HepG2 (cell line): Measurements from ENCODE around the gene POLA2. TPM values are rescaled to one million over a fixed set of nuclear protein-coding genes. Genes with fewer than 3 reads are reported as not detected.
A peak's percentile ranks its signal among the peaks of the same experiment; 100 is the strongest.

Source experiments
- CHD4 ChIP-seq: fragments of 200-600 bp; sonication (generic); IDR thresholded peaks from 2 replicates; pipeline ENCODE4 v1.7.0; 2017; ENCODE audit warnings: mild to moderate bottlenecking, low read length, borderline replicate concordance
- CREB1 ChIP-seq, 2 experiments: fragments of 450-650 bp in 1 of 2; IDR thresholded peaks; 2 replicates each; pipeline ENCODE4 v1.6.1; 2016 to 2017; ENCODE audit warnings: control low read depth in 1 of 2, mild to moderate bottlenecking in 1 of 2, missing compliant biosample characterization in 1 of 2, missing genetic modification characterization in 1 of 2
- FOSL1 ChIP-seq: sonication (generic); formaldehyde crosslinking; IDR thresholded peaks from 2 replicates; pipeline ENCODE4 v1.9.0; 2021; ENCODE audit warnings: missing genetic modification reagents, borderline replicate concordance
- HOXA5 ChIP-seq: sonication (generic); formaldehyde crosslinking; IDR thresholded peaks from 2 replicates; pipeline ENCODE4 v1.4.0; 2020; ENCODE audit warnings: missing genetic modification reagents
- NONO ChIP-seq, 2 experiments: fragments of 450-650 bp in 1 of 2; sonication (generic) in 1 of 2; formaldehyde crosslinking in 1 of 2; IDR thresholded peaks in 1 of 2; conservative IDR thresholded peaks in 1 of 2; 2 replicates each; pipeline versions ENCODE4 v1.6.1 to v1.8.0; 2017 to 2022; ENCODE audit warnings: mild to moderate bottlenecking in 1 of 2, missing genetic modification reagents in 1 of 2, moderate library complexity in 1 of 2
- PAWR ChIP-seq: sonication (generic); formaldehyde crosslinking; IDR thresholded peaks from 2 replicates; pipeline ENCODE4 v1.4.0; 2020; ENCODE audit warnings: missing genetic modification reagents, mild to moderate bottlenecking, borderline replicate concordance
- PHF20 ChIP-seq: sonication (generic); formaldehyde crosslinking; IDR thresholded peaks from 2 replicates; pipeline ENCODE4 v1.5.0; 2020; ENCODE audit warnings: mild to moderate bottlenecking, missing genetic modification reagents
- PLRG1 ChIP-seq: fragments of 450-650 bp; conservative IDR thresholded peaks from 2 replicates; pipeline ENCODE4 v1.6.1; 2016
- SNRNP70 ChIP-seq: fragments of 200-400 bp; formaldehyde crosslinking; IDR thresholded peaks from 2 replicates; pipeline ENCODE4 v1.6.1; 2017; ENCODE audit warnings: mild to moderate bottlenecking, low read depth, low read length, moderate library complexity
- SP5 ChIP-seq: IDR thresholded peaks from 2 replicates; pipeline ENCODE4 v1.6.1; 2016; ENCODE audit warnings: low read depth, borderline replicate concordance
- SUZ12 ChIP-seq: fragments of 150-350 bp; IDR thresholded peaks from 2 replicates; pipeline ENCODE4 v1.6.1; 2014; ENCODE audit warnings: low read depth, low read length
- ZNF441 ChIP-seq: sonication (generic); formaldehyde crosslinking; IDR thresholded peaks from 2 replicates; pipeline ENCODE4 v1.7.0; 2021; ENCODE audit warnings: missing genetic modification reagents, borderline replicate concordance
- ZNF564 ChIP-seq: sonication (generic); formaldehyde crosslinking; IDR thresholded peaks from 2 replicates; pipeline ENCODE4 v1.8.1; 2023; ENCODE audit warnings: mild to moderate bottlenecking, missing genetic modification reagents
- ZNF605 ChIP-seq: sonication (generic); formaldehyde crosslinking; IDR thresholded peaks from 2 replicates; pipeline ENCODE4 v1.8.0; 2022; ENCODE audit warnings: mild to moderate bottlenecking, missing genetic modification reagents
- ZSCAN22 ChIP-seq: sonication (generic); formaldehyde crosslinking; IDR thresholded peaks from 2 replicates; pipeline ENCODE4 v1.4.0; 2020; ENCODE audit warnings: mild to moderate bottlenecking, missing genetic modification reagents
- polyA plus RNA-seq, 8 experiments: library from polyadenylated mRNA; depleted of rRNA in 3 of 8; stranded (reverse) in 7 of 8; unstranded in 1 of 8; fragments of >200 nt; fragmentation: Illumina TruSeq in 4 of 8; extraction: Trizol in 4 of 8; gene quantifications; 2 replicates each; pipeline versions ENCODE4 v1.2.1 to v1.2.3, GENCODE V29; 2011 to 2016; ENCODE audit warnings: low read depth in 4 of 8, missing spikeins in 1 of 8, mixed read lengths in 1 of 8; ENCODE audit not compliant: insufficient read depth in 1 of 8
- total RNA-seq, 5 experiments: library from RNA; depleted of rRNA; stranded (reverse); fragments of >200 nt; fragmentation: Illumina TruSeq; extraction: Trizol; gene quantifications; 2 replicates each; pipeline ENCODE4 v1.2.3, GENCODE V29; 2016; ENCODE audit warnings: low read depth in 1 of 5
- TF ChIP-seq, protein P1 (sequence below), 2 experiments: sonication (generic) in 1 of 2; formaldehyde crosslinking in 1 of 2; IDR thresholded peaks; 2 replicates each; pipeline versions ENCODE4 v1.6.1 to v1.9.0; 2014 to 2022; ENCODE audit warnings: antibody characterized with exemption in 1 of 2, borderline replicate concordance in 1 of 2, inconsistent platforms in 1 of 2, low read depth in 1 of 2, missing genetic modification reagents in 1 of 2
- TF ChIP-seq, protein P2 (sequence below): sonication (generic); formaldehyde crosslinking; IDR thresholded peaks from 2 replicates; pipeline ENCODE4 v1.4.0; 2020; ENCODE audit warnings: missing genetic modification reagents
- TF ChIP-seq, protein P3 (sequence below): sonication (generic); formaldehyde crosslinking; IDR thresholded peaks from 2 replicates; pipeline ENCODE4 v1.5.0; 2020; ENCODE audit warnings: mild to moderate bottlenecking, missing genetic modification reagents

Gene POLA2
- total and polyA plus RNA-seq, 2 of the 13 experiments (the other 11 are each of a cell fraction or from before 2014, with no cell fraction given) = 9.7 to 15.6 TPM

DNA sequence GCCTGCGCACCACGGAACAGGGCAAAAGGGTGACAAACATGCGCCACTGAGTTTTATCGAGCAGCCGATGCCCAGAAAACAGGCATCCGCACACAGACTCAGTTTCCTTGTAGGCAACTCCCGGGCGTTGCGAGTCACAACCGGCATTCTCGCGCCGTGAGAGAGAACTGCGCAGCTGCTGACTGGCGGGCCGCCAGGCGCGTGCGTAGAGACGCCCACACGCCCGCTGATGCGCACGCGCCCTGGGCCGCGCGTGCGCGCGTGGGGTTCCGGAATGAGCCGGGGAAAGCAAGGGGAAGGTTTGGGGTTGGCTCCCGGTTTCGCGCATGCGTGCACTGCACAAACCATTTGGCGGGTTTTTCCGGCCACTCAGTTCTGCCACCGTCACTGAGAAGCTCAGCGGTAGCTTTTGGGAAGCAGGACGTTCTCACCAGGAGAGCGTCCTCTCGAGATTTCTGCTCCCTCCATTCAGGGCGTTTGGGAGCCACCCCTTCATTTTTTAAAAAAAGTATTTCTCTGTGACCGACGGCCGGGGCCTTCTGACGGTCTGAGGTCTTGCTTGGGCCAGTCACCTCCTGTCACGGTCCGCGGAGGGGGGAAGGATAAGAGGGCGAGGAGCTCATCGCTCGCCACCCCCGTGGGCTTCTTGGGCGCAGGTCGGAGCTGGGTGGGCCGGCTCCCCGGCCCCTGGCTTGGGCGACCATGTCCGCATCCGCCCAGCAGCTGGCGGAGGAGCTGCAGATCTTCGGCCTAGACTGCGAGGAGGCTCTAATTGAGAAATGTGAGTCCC is at the start of gene POLA2 (continued):
- TF ChIP-seq, protein P1, sequence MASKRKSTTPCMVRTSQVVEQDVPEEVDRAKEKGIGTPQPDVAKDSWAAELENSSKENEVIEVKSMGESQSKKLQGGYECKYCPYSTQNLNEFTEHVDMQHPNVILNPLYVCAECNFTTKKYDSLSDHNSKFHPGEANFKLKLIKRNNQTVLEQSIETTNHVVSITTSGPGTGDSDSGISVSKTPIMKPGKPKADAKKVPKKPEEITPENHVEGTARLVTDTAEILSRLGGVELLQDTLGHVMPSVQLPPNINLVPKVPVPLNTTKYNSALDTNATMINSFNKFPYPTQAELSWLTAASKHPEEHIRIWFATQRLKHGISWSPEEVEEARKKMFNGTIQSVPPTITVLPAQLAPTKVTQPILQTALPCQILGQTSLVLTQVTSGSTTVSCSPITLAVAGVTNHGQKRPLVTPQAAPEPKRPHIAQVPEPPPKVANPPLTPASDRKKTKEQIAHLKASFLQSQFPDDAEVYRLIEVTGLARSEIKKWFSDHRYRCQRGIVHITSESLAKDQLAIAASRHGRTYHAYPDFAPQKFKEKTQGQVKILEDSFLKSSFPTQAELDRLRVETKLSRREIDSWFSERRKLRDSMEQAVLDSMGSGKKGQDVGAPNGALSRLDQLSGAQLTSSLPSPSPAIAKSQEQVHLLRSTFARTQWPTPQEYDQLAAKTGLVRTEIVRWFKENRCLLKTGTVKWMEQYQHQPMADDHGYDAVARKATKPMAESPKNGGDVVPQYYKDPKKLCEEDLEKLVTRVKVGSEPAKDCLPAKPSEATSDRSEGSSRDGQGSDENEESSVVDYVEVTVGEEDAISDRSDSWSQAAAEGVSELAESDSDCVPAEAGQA (IDR thresholded peaks at IDR 0.05; ENCODE audit: low read depth) = 0 out of 2 replicates have a peak, but pooled peaks have one; percentile 4
- TF ChIP-seq, protein P1 (CRISPR knock-in tag; IDR thresholded peaks at IDR 0.05; ENCODE audit: borderline replicate concordance) = no peak
- TF ChIP-seq, protein P2, sequence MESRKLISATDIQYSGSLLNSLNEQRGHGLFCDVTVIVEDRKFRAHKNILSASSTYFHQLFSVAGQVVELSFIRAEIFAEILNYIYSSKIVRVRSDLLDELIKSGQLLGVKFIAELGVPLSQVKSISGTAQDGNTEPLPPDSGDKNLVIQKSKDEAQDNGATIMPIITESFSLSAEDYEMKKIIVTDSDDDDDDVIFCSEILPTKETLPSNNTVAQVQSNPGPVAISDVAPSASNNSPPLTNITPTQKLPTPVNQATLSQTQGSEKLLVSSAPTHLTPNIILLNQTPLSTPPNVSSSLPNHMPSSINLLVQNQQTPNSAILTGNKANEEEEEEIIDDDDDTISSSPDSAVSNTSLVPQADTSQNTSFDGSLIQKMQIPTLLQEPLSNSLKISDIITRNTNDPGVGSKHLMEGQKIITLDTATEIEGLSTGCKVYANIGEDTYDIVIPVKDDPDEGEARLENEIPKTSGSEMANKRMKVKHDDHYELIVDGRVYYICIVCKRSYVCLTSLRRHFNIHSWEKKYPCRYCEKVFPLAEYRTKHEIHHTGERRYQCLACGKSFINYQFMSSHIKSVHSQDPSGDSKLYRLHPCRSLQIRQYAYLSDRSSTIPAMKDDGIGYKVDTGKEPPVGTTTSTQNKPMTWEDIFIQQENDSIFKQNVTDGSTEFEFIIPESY (CRISPR knock-in tag) = no peak
- peak; percentile 79; the same call in 1 of the 2 replicates for TF ChIP-seq ZNF564 (CRISPR knock-in tag)
- TF ChIP-seq CREB1 (IDR thresholded peaks at IDR 0.05) = no peak
- TF ChIP-seq CREB1 (CRISPR knock-in tag; IDR thresholded peaks at IDR 0.05) = no peak
- TF ChIP-seq NONO (IDR thresholded peaks at IDR 0.05) = no peak
- no peak for TF ChIP-seq NONO (CRISPR knock-in tag; conservative IDR thresholded peaks at IDR 0.05)
- no peak for TF ChIP-seq ZSCAN22 (CRISPR knock-in tag)
- TF ChIP-seq CHD4 = no peak
- TF ChIP-seq ZNF441 = peak; percentile 55; the same call in 1 of the 2 replicates
- no peak for TF ChIP-seq SP5 (CRISPR knock-in tag)
- no peak for TF ChIP-seq SUZ12
- peak; percentile 88 for TF ChIP-seq PHF20
- no peak for TF ChIP-seq PLRG1
- TF ChIP-seq, protein P3, sequence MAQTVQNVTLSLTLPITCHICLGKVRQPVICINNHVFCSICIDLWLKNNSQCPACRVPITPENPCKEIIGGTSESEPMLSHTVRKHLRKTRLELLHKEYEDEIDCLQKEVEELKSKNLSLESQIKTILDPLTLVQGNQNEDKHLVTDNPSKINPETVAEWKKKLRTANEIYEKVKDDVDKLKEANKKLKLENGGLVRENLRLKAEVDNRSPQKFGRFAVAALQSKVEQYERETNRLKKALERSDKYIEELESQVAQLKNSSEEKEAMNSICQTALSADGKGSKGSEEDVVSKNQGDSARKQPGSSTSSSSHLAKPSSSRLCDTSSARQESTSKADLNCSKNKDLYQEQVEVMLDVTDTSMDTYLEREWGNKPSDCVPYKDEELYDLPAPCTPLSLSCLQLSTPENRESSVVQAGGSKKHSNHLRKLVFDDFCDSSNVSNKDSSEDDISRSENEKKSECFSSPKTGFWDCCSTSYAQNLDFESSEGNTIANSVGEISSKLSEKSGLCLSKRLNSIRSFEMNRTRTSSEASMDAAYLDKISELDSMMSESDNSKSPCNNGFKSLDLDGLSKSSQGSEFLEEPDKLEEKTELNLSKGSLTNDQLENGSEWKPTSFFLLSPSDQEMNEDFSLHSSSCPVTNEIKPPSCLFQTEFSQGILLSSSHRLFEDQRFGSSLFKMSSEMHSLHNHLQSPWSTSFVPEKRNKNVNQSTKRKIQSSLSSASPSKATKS = 0 out of 2 replicates have a peak, but pooled peaks have one; percentile 35
- TF ChIP-seq HOXA5 (CRISPR knock-in tag) = no peak; the same call in 1 of the 2 replicates
- TF ChIP-seq FOSL1 (CRISPR knock-in tag) = no peak
- no peak for TF ChIP-seq PAWR (CRISPR knock-in tag)
- TF ChIP-seq SNRNP70 = no peak
- TF ChIP-seq ZNF605 (CRISPR knock-in tag) = peak; percentile 79; the same call in 1 of the 2 replicates
